K562 (cell line): ENCODE results near the gene REC8. TPM values are rescaled to one million over a fixed set of nuclear protein-coding genes. Genes with fewer than 3 reads are reported as not detected.

ENCODE experiments used
- ATAC-seq: fragments of 200-7000 bp; cut with Tn5 transposase; 3 replicates; pipeline ENCODE4 v1.9.1; 2020; ENCODE audit warnings: moderate library complexity
- BruUV-seq: library from RNA; stranded (reverse); fragments of 400-500 nt; replicated peaks from 2 replicates; lab custom pipeline; 2021; lab: Mats Ljungman, UMichigan
- CTCF ChIA-PET: fragments of 300-600 bp; formaldehyde crosslinking; extraction: SDS; loops from one replicate; lab custom pipeline; 2021; ENCODE audit warnings: low intra/inter-chr PET ratio; lab: Yijun Ruan, JAX
- POLR2A ChIA-PET: fragments of 300-600, 350-650 bp; sonication (Branson Sonifier 250); formaldehyde crosslinking; extraction: SDS; loops from one replicate; lab custom pipeline; 2021; ENCODE audit warnings: antibody characterized with exemption, inconsistent platforms; lab: Yijun Ruan, JAX
- DNase-seq, 4 experiments: peaks; one replicate each; pipeline versions ENCODE4 v3.0.0 to v3.0.0-alpha.2; 2011 to 2018; ENCODE audit warnings: low spot score in 3 of 4, mixed read lengths in 3 of 4; ENCODE audit errors: extremely low read depth in 1 of 4
- FAIRE-seq: peaks from 2 replicates; lab custom pipeline; 2011; peaks lifted over from hg19 to GRCh38; lab: Jason Lieb, UNC
- H2AFZ ChIP-seq: 2 replicates; pipeline ENCODE4 v1.6.0; 2011; ENCODE audit warnings: low read depth, low read length, control low read depth, inconsistent platforms
- H3K27ac ChIP-seq: fragments of 200-600 bp; 3 replicates; pipeline ENCODE4 v1.8.0; 2011; ENCODE audit warnings: low read depth, mild to moderate bottlenecking, control low read depth, inconsistent platforms, low read length, moderate library complexity, mixed read lengths; ENCODE audit errors: extremely low read depth
- H3K27me3 ChIP-seq, 2 experiments: fragments of 300-600 bp in 1 of 2; 2 replicates in 1 of 2; 3 replicates in 1 of 2; pipeline versions ENCODE4 v1.6.0 to v1.8.0; 2011; ENCODE audit warnings: inconsistent platforms in 2 of 2, low read length in 2 of 2, mild to moderate bottlenecking in 1 of 2, mixed read lengths in 1 of 2, moderate library complexity in 1 of 2; ENCODE audit not compliant: control insufficient read depth in 2 of 2, insufficient read depth in 2 of 2
- H3K36me3 ChIP-seq: fragments of 300-600 bp; 3 replicates; pipeline ENCODE4 v1.8.0; 2011; ENCODE audit warnings: mild to moderate bottlenecking, low read length, inconsistent platforms; ENCODE audit not compliant: control insufficient read depth, insufficient read depth
- H3K4me1 ChIP-seq, 2 experiments: fragments of 200-600 bp in 1 of 2; replicated peaks in 1 of 2; 2 replicates in 1 of 2; 3 replicates in 1 of 2; pipeline versions ENCODE4 v1.5.1 to v1.8.0; 2011; ENCODE audit warnings: inconsistent platforms in 2 of 2, low read length in 2 of 2, mild to moderate bottlenecking in 1 of 2, mixed read lengths in 1 of 2, moderate library complexity in 1 of 2; ENCODE audit not compliant: control insufficient read depth in 2 of 2, insufficient read depth in 2 of 2
- H3K4me2 ChIP-seq: 2 replicates; pipeline ENCODE4 v1.6.1; 2011; ENCODE audit warnings: low read length, control low read depth, inconsistent platforms, mixed read lengths; ENCODE audit not compliant: insufficient read depth
- H3K4me3 ChIP-seq: fragments of 200-600 bp; sonication (generic), shearing (Covaris generic); 2 replicates; pipeline ENCODE4 v1.5.1; 2016; ENCODE audit warnings: control low read depth, inconsistent platforms
- H3K79me2 ChIP-seq: fragments of 200-600 bp; 3 replicates; pipeline ENCODE4 v1.8.0; 2011; ENCODE audit warnings: low read length, inconsistent platforms; ENCODE audit not compliant: control insufficient read depth, insufficient read depth
- H3K9ac ChIP-seq, 2 experiments: 2 replicates each; pipeline versions ENCODE4 v1.6.0 to v1.6.1; 2011; ENCODE audit warnings: low read depth in 2 of 2, low read length in 2 of 2, control low read depth in 1 of 2, inconsistent platforms in 1 of 2, mild to moderate bottlenecking in 1 of 2, mixed read lengths in 1 of 2; ENCODE audit not compliant: insufficient read depth in 1 of 2
- H3K9me1 ChIP-seq: one replicate; pipeline ENCODE4 v1.6.0; 2011; ENCODE audit warnings: inconsistent platforms, mild to moderate bottlenecking, low read length, moderate library complexity; ENCODE audit not compliant: control insufficient read depth, insufficient read depth
- H3K9me3 ChIP-seq: replicated peaks from 2 replicates; pipeline ENCODE4 v1.5.1; 2011; ENCODE audit warnings: low read depth, low read length, inconsistent platforms; ENCODE audit not compliant: control insufficient read depth, insufficient read depth
- H4K20me1 ChIP-seq: replicated peaks from 2 replicates; pipeline ENCODE4 v1.6.1; 2011; ENCODE audit warnings: low read length, inconsistent platforms, mixed read lengths; ENCODE audit not compliant: control insufficient read depth, insufficient read depth
- HNRNPUL1 ChIP-seq: fragments of 200-400 bp; formaldehyde crosslinking; IDR thresholded peaks from 2 replicates; pipeline ENCODE4 v1.6.1; 2017; ENCODE audit warnings: low read length
- JUNB ChIP-seq: fragments of 450-650 bp; formaldehyde crosslinking; conservative IDR thresholded peaks from 2 replicates; pipeline ENCODE4 v1.4.0; 2020; ENCODE audit warnings: mild to moderate bottlenecking
- NR2C2 ChIP-seq, 2 experiments: fragments of 200-800 bp in 1 of 2; sonication (Bioruptor generic) in 1 of 2; sonication (generic) in 1 of 2; formaldehyde crosslinking in 1 of 2; IDR thresholded peaks; 2 replicates each; pipeline versions ENCODE4 v1.6.1 to v1.8.0; 2016 to 2022; ENCODE audit warnings: mild to moderate bottlenecking in 1 of 2, missing compliant biosample characterization in 1 of 2, missing genetic modification characterization in 1 of 2, missing genetic modification reagents in 1 of 2
- PHF8 ChIP-seq: fragments of 200-600 bp; sonication (generic); IDR thresholded peaks from 2 replicates; pipeline ENCODE4 v1.6.1; 2012; ENCODE audit warnings: mixed run types, mild to moderate bottlenecking, inconsistent platforms, low read length, moderate library complexity, borderline replicate concordance
- PHTF2 ChIP-seq: fragments of 250-450 bp; sonication (Bioruptor Pico); IDR thresholded peaks from 2 replicates; pipeline ENCODE4 v1.5.0; 2021; ENCODE audit warnings: mild to moderate bottlenecking
- PPARD ChIP-seq: fragments of 250-450 bp; sonication (Bioruptor Pico); IDR thresholded peaks from 2 replicates; pipeline ENCODE4 v1.8.0; 2022; ENCODE audit warnings: inconsistent platforms, mild to moderate bottlenecking, moderate library complexity
- RBM17 ChIP-seq: fragments of 200-400 bp; formaldehyde crosslinking; IDR thresholded peaks from 2 replicates; pipeline ENCODE4 v1.6.1; 2017; ENCODE audit warnings: low read depth, mild to moderate bottlenecking, low read length, borderline replicate concordance
- SIN3A ChIP-seq, 2 experiments: fragments of 150-350 bp in 1 of 2; IDR thresholded peaks; 2 replicates each; pipeline ENCODE4 v1.6.1; 2011 to 2016; ENCODE audit warnings: borderline replicate concordance in 2 of 2, low read depth in 2 of 2, low read length in 2 of 2, mild to moderate bottlenecking in 2 of 2, moderate library complexity in 2 of 2; ENCODE audit not compliant: control insufficient read depth in 1 of 2
- WGBS: fragments of 100-300 bp; shearing (Covaris generic); methylation state at CpG from one replicate; pipeline ENCODE4 v1.1.6; 2016; ENCODE audit warnings: low coverage, mixed read lengths; ENCODE audit not compliant: insufficient coverage; ENCODE audit errors: missing lambda C conversion rate; 5-methylcytosine and 5-hydroxymethylcytosine counted together
- in situ Hi-C: fragments of 300-500 bp; cut with MboI; formaldehyde crosslinking; loops from 4 replicates; pipeline ENCODE4 v1.15.0; 2018; ENCODE audit warnings: inconsistent platforms, mixed read lengths
- intact Hi-C: fragments of 100-400 bp; cut with micrococcal nuclease; formaldehyde crosslinking; loops from 2 replicates; pipeline ENCODE4 v1.14.2; 2022
- polyA plus RNA-seq, 8 experiments: library from polyadenylated mRNA; depleted of rRNA in 4 of 8; stranded (reverse) in 5 of 8; unstranded in 3 of 8; fragments of >200 nt; fragmentation: Nextera tagmentation in 2 of 8; fragmentation: Illumina TruSeq in 1 of 8; extraction: Ambion mirVana in 2 of 8; extraction: Trizol in 1 of 8; gene quantifications; 2 replicates each; pipeline versions ENCODE4 v1.2.1 to v1.2.3, GENCODE V29; 2011 to 2014; ENCODE audit warnings: inconsistent platforms in 1 of 8, missing spikeins in 1 of 8
- total RNA-seq, 7 experiments: library from RNA; depleted of rRNA in 6 of 7; stranded (reverse); fragments of >200 nt in 6 of 7; fragmentation: Illumina TruSeq in 2 of 7; extraction: Trizol in 2 of 7; gene quantifications; 2 replicates each; pipeline versions ENCODE4 v1.2.1 to v1.2.3, GENCODE V29; 2011 to 2021; ENCODE audit warnings: low replicate concordance in 1 of 7
- TF ChIP-seq, protein P1 (sequence below): fragments of 450-650 bp; formaldehyde crosslinking; IDR thresholded peaks from 2 replicates; pipeline ENCODE4 v1.4.0; 2022; ENCODE audit warnings: missing genetic modification characterization

REC8 gene
- total and polyA plus RNA-seq, 9 of the 15 experiments (the other 6 are each of a cell fraction or from before 2014, with no cell fraction given) = 0.11 to 2.5 (median 0.85) TPM

DNA sequence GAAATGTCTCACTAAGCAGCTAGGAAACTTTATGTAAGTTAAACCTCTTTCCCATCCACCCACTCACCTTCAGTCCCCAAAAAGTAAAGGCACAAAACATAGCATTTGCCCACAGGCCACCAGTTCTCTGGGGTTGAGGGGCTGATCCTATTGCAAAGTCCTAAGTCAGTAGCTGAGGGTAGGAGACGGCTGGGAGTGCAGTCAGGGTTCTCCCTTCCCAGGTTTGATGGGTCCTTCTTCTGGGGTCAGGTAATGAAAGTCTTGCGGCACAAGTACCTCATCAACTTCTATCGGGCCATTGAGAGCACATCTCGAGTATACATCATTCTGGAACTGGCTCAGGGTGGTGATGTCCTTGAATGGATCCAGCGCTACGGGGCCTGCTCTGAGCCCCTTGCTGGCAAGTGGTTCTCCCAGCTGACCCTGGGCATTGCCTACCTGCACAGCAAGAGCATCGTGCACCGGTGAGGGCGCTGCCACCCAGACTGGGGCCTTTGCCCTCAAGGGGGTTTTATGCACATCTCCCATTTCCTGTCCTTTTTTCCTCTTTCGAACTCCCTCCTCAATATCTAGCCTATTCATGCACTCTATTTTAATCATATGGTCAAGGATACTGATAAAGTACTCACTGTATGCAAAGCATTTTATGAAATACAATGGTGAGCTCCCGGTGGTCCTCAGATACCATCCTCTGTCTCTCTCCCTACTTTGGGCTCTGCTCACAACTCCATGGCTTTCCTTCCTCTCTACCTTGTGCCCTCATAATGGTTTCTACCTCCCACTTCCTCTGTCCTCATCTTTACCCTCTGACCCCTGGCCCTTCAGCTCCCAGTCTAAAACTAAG lies 34.6 kb downstream of the REC8 start (continued):
- no peak for TF ChIP-seq JUNB (CRISPR knock-in tag)
- no peak for TF ChIP-seq HNRNPUL1
- TF ChIP-seq PPARD (CRISPR knock-in tag) = no peak
- no peak for TF ChIP-seq PHTF2 (CRISPR knock-in tag)
- no peak for TF ChIP-seq PHF8

DNA sequence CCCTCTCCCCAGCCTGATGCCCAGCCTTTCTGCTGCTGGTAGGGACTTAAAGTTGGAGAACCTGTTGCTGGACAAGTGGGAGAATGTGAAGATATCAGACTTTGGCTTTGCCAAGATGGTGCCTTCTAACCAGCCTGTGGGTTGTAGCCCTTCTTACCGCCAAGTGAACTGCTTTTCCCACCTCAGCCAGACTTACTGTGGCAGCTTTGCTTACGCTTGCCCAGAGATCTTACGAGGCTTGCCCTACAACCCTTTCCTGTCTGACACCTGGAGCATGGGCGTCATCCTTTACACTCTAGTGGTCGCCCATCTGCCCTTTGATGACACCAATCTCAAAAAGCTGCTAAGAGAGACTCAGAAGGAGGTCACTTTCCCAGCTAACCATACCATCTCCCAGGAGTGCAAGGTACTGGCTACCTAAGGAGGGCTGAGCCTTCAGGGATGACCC lies 35.2 kb downstream of the REC8 start:
- H2AFZ ChIP-seq = no peak overlapping the region
- FAIRE-seq = no peak
- H3K79me2 ChIP-seq = peaks cover 8% of the 10 kb centered on the region; the same call in 2 of the 3 replicates
- no peaks in the 10 kb centered on the region for H3K9me1 ChIP-seq
- intact Hi-C loops = no loop called here
- no peak overlapping the region for H3K4me2 ChIP-seq
- BruUV-seq = no TSS peak
- in situ Hi-C loops = no loop called here
- ATAC-seq = no peak
- CTCF ChIA-PET = no interaction called here
- no peak for TF ChIP-seq SIN3A (IDR thresholded peaks at IDR 0.05; ENCODE audit: borderline replicate concordance in 2 of 2, control insufficient read depth in 1 of 2, low read depth in 2 of 2, low read length in 2 of 2)
- no peak for TF ChIP-seq RBM17
- TF ChIP-seq, protein P1, sequence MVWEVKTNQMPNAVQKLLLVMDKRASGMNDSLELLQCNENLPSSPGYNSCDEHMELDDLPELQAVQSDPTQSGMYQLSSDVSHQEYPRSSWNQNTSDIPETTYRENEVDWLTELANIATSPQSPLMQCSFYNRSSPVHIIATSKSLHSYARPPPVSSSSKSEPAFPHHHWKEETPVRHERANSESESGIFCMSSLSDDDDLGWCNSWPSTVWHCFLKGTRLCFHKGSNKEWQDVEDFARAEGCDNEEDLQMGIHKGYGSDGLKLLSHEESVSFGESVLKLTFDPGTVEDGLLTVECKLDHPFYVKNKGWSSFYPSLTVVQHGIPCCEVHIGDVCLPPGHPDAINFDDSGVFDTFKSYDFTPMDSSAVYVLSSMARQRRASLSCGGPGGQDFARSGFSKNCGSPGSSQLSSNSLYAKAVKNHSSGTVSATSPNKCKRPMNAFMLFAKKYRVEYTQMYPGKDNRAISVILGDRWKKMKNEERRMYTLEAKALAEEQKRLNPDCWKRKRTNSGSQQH (CRISPR knock-in tag) = no peak
- no peak for TF ChIP-seq NR2C2 (CRISPR knock-in tag; IDR thresholded peaks at IDR 0.05)
- no peak for TF ChIP-seq NR2C2 (tag; IDR thresholded peaks at IDR 0.05)
- TF ChIP-seq, all 486 proteins: peak for 0
- Histone ChIP-seq H3K4me1 (peaks cover 8 to 13% of the 10 kb centered on the region in 2 experiments; a peak in 4 of 5 replicates), H3K27me3 (no peaks in the 10 kb centered on the region), H3K9me3 (no peaks in the 10 kb centered on the region), H3K36me3 (peaks cover 65% of the 10 kb centered on the region; the same call in 2 of the 3 replicates), H3K9ac (no peak overlapping the region; a peak in 1 of 4 replicates), H3K4me3 (no peak overlapping the region), H4K20me1 (no peaks in the 10 kb centered on the region; the same call in 1 of the 2 replicates), H3K27ac (no peak overlapping the region)
- POLR2A ChIA-PET = interaction anchor here (0.6 to 4.0 kb wide), 3 partner anchors 11 to 123 kb away, joined by 3 to 19 read pairs (median 4); partner anchors contain the start of genes CIDEB and TM9SF1
- DNase-seq = no peak
- 89% methylated on average over 5 of the region's 5 CpGs for WGBS
